BLaER1 treated with 17β-estradiol and CSF1 and Interleukin-3, amounts not matched to agents 10 nM and 100 nM (cell line): Measurements from ENCODE around the gene COPG2.
A peak's percentile ranks its signal among the peaks of the same experiment; 100 is the strongest.

Experiments
- H3K27ac ChIP-seq, 11 experiments: shearing (Covaris generic); formaldehyde crosslinking; 2 replicates each; pipeline ENCODE4 v1.8.1; 2022
- H3K27me3 ChIP-seq, 11 experiments: shearing (Covaris generic); formaldehyde crosslinking; 2 replicates each; pipeline ENCODE4 v1.8.1; 2022
- H3K36me3 ChIP-seq, 11 experiments: shearing (Covaris generic); formaldehyde crosslinking; 2 replicates each; pipeline ENCODE4 v1.8.1; 2022
- H3K4me1 ChIP-seq, 10 experiments: shearing (Covaris generic); formaldehyde crosslinking; 2 replicates each; pipeline ENCODE4 v1.8.1; 2022
- H3K4me2 ChIP-seq, 11 experiments: shearing (Covaris generic); formaldehyde crosslinking; 2 replicates each; pipeline ENCODE4 v1.8.1; 2022
- H3K4me3 ChIP-seq, 10 experiments: shearing (Covaris generic); formaldehyde crosslinking; 2 replicates each; pipeline ENCODE4 v1.8.1; 2022
- H3K9ac ChIP-seq, 11 experiments: shearing (Covaris generic); formaldehyde crosslinking; 2 replicates each; pipeline ENCODE4 v1.8.1; 2022
- H3K9me3 ChIP-seq, 11 experiments: shearing (Covaris generic); formaldehyde crosslinking; replicated peaks in 1 of 11; 2 replicates each; pipeline ENCODE4 v1.8.1; 2022
- H4K20me1 ChIP-seq, 11 experiments: shearing (Covaris generic); formaldehyde crosslinking; 2 replicates each; pipeline ENCODE4 v1.8.1; 2022
- Cebpa-rat ChIP-seq, 11 experiments: shearing (Covaris generic); IDR thresholded peaks; 2 replicates each; pipeline ENCODE4 v1.8.1; 2022

The COPG2 gene

DNA sequence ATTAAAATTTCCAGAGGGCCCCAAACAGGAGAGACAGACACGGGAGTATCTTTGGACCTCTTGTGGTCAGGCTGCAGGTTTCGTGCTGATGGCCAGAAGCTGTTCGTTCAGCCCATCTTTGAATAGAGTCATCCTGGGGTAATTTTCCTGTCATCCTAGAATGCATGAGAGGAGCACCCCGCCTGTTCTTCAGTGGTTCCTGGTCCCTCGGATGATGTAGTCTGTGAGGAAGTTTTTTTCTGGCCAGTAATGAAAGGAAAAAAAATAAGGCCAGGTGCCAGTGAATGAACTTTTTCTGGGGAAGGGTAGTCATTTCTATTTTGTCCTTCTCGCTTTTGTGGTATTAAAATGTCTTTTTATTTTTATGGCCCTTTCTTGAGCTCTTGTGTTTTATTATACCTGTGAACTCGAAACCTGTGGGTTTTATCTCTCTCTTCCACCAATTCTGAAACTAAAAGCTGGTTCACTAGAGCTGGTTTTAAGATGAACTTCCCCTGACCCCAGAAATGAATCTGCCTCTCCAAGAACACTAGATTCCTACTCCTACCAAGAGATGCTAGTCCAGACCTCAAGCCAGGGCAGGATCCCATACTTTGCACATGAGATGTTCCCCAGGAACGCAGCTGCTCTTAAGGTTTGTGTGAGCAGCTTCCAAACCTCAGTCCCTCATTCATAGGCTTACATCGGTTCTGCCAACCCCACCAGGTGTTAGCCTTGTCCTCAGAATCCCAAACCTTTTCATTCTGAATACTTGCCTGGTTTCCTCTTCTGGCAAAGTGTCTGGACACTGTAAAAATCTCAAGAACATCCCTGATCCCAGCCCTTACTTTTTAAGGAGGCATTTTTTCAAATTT, 192.0 kb downstream of the COPG2 start:
- TF ChIP-seq Cebpa-rat (IDR thresholded peaks at IDR 0.05), result no peak
- Histone ChIP-seq H3K9ac (no peak overlapping the region), H3K9me3 (peaks cover 0 to 12% (median 6%) of the 10 kb centered on the region in 11 experiments; a peak in 13 of 22 replicates), H3K4me2 (no peak overlapping the region), H4K20me1 (no peaks in the 10 kb centered on the region), H3K36me3 (no peaks in the 10 kb centered on the region), H3K27ac (no peak overlapping the region), H3K4me3 (no peak overlapping the region), H3K27me3 (no peaks in the 10 kb centered on the region), H3K4me1 (peaks cover 0 to 25% (median 12%) of the 10 kb centered on the region in 10 experiments; a peak in 16 of 20 replicates)

DNA sequence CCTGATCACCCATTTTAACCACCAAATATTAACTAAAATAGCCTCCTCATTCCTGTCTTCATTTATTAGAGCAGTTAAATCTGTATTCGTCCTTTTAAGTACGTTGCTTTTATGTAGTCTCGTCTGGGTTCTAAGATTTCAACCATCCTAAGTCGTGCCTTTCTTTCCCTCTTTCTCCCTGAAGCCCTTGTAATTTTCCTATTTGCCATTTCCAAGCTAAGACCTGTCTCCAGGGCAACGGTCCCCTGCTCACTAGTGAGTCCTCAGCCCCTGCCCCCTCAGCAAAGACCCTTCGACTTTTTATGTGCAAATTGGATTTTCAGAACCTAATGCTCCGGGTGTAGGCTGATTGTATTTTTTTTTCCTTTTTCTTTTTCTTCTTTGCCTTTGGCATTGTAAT, 192.8 kb downstream of the COPG2 start:
- no peak overlapping the region for H3K27ac ChIP-seq
- peaks cover 0 to 27% (median 12%) of the 10 kb centered on the region in 10 experiments; a peak in 16 of 20 replicates for H3K4me1 ChIP-seq
- H3K4me3 ChIP-seq, result no peak overlapping the region
- H3K27me3 ChIP-seq, result no peaks in the 10 kb centered on the region
- TF ChIP-seq Cebpa-rat (IDR thresholded peaks at IDR 0.05), result no peak
- H3K36me3 ChIP-seq, result no peaks in the 10 kb centered on the region
- peaks cover 0 to 12% (median 6%) of the 10 kb centered on the region in 11 experiments; a peak in 13 of 22 replicates for H3K9me3 ChIP-seq
- no peak overlapping the region for H3K4me2 ChIP-seq
- no peaks in the 10 kb centered on the region for H4K20me1 ChIP-seq
- no peak overlapping the region for H3K9ac ChIP-seq

DNA sequence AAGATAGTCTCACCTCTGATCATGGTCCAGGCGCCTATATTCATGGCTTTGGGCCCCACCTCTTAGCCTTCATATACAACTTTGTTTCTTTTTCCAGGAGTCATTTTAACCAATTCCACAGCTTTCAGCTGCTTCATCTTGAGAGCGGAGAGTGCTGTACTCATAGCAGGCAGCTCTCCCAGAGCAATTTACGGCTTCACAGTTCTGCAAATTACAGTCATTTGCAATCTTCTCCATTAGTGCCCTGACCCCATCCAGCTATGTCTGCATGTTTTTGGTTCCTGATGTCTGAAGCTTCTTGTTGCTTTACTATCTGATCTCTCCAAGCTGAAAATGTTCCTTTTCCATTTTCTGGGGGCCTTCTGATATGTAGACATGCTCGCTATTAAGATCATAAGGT, 194.7 kb downstream of the COPG2 start:
- H3K4me1 ChIP-seq, result peaks cover 0 to 36% (median 12%) of the 10 kb centered on the region in 10 experiments; a peak in 16 of 20 replicates

DNA sequence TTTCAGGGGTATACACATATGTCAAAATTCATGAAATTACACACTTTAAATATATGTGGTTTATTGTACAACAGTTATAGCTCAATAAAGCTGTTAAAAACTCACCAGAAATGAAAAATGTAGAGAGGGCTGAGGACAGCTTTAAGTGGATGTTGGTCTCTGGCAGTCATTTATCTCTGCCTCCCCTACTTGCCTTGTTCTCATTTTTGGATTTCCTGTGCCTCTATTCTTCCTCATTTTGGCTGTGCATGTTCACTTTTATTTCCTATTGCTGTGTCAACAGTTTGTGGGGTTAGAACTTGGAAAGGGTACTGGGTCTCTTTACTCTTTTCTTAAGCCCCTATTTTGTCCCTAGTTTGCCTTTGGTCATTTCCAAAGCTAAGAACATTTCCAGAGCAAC, 195.3 kb downstream of the COPG2 start:
- Histone ChIP-seq H3K4me1 (peaks cover 0 to 36% (median 12%) of the 10 kb centered on the region in 10 experiments; a peak in 16 of 20 replicates), H3K4me2 (peak overlapping the region in 9 of 11 experiments; percentile 4 to 76 (median 46); a peak in 17 of 22 replicates), H3K36me3 (no peaks in the 10 kb centered on the region), H3K4me3 (no peak overlapping the region), H3K27me3 (no peaks in the 10 kb centered on the region), H3K27ac (peak overlapping the region in 4 of 11 experiments; percentile 19 to 59 (median 36); a peak in 8 of 22 replicates), H3K9me3 (peaks cover 0 to 10% (median 5%) of the 10 kb centered on the region in 11 experiments; a peak in 12 of 22 replicates), H3K9ac (0 out of 22 replicates have a peak overlapping the region, but pooled peaks of 1 of the 11 experiments have one; percentile 14), H4K20me1 (no peaks in the 10 kb centered on the region)
- TF ChIP-seq Cebpa-rat (IDR thresholded peaks at IDR 0.05), result no peak

More for the DNA sequence above, 194.7 kb downstream of the COPG2 start:
- no peaks in the 10 kb centered on the region for H4K20me1 ChIP-seq
- peaks cover 0 to 12% (median 5%) of the 10 kb centered on the region in 11 experiments; a peak in 12 of 22 replicates for H3K9me3 ChIP-seq
- H3K4me3 ChIP-seq, result no peak overlapping the region
- 0 out of 22 replicates have a peak overlapping the region, but pooled peaks of 1 of the 11 experiments have one; percentile 14 for H3K9ac ChIP-seq
- H3K27me3 ChIP-seq, result no peaks in the 10 kb centered on the region
- no peak for TF ChIP-seq Cebpa-rat (IDR thresholded peaks at IDR 0.05)
- peak overlapping the region in 8 of 11 experiments; percentile 4 to 76 (median 49); a peak in 16 of 22 replicates for H3K4me2 ChIP-seq
- no peaks in the 10 kb centered on the region for H3K36me3 ChIP-seq
- H3K27ac ChIP-seq, result peak overlapping the region in 4 of 11 experiments; percentile 19 to 59 (median 36); a peak in 8 of 22 replicates

DNA sequence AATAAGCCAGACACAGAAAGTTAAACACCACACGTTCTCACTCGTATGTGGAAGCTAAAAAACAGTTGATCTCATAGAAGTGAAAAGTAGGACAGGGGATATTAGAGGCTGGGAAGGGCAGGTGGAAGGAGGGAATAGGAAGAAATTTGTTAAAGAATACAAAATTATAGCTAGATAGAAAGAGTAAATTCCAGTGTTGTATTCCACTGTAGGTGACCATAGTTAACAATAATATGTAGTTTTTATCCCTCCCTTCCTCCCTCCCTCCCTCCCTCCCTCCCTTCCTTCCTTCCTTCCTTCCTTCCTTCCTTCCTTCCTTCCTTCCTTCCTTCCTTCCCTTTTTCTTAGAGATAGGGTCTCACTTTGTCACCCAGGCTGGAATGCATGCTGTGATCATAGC, 196.6 kb downstream of the COPG2 start:
- Histone ChIP-seq H3K4me1 (peaks cover 0 to 36% (median 12%) of the 10 kb centered on the region in 10 experiments; a peak in 16 of 20 replicates), H3K9ac (no peak overlapping the region), H3K4me3 (no peak overlapping the region), H3K9me3 (no peaks in the 10 kb centered on the region), H4K20me1 (no peaks in the 10 kb centered on the region), H3K36me3 (no peaks in the 10 kb centered on the region), H3K27ac (no peak overlapping the region), H3K4me2 (0 out of 22 replicates have a peak overlapping the region, but pooled peaks of 1 of the 11 experiments have one; percentile 74), H3K27me3 (no peaks in the 10 kb centered on the region)
- no peak for TF ChIP-seq Cebpa-rat (IDR thresholded peaks at IDR 0.05)

DNA sequence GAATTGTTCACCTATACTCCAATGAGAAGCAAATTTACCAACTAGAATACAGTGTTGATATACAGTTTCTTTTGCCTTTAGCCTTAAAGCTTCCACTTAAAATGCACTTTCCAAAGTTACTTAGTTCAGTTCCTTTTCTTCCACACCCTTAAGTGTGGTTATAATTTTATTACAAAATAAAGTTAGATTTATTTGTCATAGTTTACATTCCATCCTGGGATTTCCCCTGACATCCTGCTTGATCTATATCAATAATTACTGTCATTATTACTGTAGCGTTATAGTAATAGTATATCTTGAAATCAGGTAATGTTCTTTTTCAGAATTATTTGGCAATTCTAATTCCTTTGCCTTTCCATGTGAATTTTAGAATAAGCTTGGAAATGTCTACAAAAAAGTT, 199.9 kb downstream of the COPG2 start:
- Histone ChIP-seq H3K4me1 (peaks cover 0 to 25% (median 8%) of the 10 kb centered on the region in 10 experiments; a peak in 16 of 20 replicates), H3K9me3 (peaks cover 0 to 11% (median 0%) of the 10 kb centered on the region in 11 experiments; a peak in 2 of 22 replicates), H3K27me3 (no peaks in the 10 kb centered on the region), H3K9ac (no peak overlapping the region), H3K36me3 (no peaks in the 10 kb centered on the region), H3K4me3 (no peak overlapping the region), H3K27ac (no peak overlapping the region), H4K20me1 (no peaks in the 10 kb centered on the region), H3K4me2 (no peak overlapping the region)
- TF ChIP-seq Cebpa-rat (IDR thresholded peaks at IDR 0.05), result no peak

DNA sequence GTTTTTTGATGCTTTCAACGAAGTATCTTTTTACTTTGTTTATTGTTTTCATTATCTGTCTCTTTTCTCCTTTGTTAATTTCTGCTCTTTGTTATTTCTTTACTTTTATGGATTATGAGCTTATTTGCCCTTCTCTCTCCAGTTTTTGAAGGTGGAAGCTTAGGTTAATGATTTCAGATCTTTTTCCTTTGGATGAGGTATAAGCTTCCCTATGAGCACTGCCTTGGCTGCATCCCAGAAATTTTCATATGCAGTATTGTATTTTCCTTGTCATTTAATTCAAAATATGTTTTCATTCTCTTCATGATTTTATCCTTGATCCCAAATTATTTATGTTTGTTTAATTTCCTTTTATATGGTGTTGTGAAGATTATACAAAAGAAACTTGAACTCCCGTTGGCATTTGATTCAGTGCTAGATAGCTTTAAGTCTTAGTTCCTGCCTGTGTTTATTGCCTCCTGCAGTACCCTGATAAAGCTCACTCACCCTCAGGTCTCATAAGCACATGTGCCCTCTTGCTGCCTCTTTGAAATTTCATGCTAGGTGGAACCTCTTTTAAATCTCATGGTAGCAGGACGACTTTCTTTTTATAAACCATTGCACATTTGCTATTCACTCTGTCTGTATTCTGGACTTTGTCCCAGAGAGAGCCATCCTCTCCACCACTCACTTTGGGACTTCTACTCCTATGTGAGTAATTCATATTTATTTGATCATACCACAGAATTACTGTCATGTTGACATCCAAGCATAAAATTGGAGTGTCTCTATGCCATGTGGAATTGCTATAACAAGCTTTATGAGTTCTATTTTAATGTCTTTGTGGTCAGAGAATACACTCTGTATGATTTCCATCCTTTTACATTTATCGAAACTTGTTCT, 204.8 kb downstream of the COPG2 start:
- no peak overlapping the region for H3K9ac ChIP-seq
- no peaks in the 10 kb centered on the region for H3K27me3 ChIP-seq
- no peak overlapping the region for H3K4me3 ChIP-seq
- no peaks in the 10 kb centered on the region for H4K20me1 ChIP-seq
- H3K27ac ChIP-seq, result no peak overlapping the region
- no peak overlapping the region for H3K4me2 ChIP-seq
- no peak for TF ChIP-seq Cebpa-rat (IDR thresholded peaks at IDR 0.05)
- no peaks in the 10 kb centered on the region for H3K36me3 ChIP-seq
- no peaks in the 10 kb centered on the region for H3K4me1 ChIP-seq
- peaks cover 11 to 31% (median 18%) of the 10 kb centered on the region in 11 experiments for H3K9me3 ChIP-seq

DNA sequence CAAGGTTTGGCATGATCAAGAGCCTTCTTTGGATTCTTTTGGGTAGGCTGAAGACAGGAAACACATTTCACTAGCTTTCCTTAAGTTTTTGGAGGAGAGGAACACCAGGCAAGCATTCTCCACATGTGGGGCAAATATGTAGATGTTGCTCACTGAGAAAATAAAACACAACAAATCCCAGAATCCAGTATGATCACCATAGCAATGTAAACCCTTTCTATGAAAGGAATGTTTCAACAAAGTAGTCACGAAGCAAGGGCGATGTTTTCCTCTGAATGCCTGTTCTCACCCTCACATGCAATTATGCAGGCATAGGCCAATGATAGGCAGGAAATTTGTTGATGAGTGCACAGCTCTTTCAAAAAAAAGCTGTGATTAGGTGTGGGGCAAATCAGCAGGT, 207.3 kb downstream of the COPG2 start:
- no peak overlapping the region for H3K4me2 ChIP-seq
- no peak overlapping the region for H3K9ac ChIP-seq
- H3K9me3 ChIP-seq, result peaks cover 14 to 35% (median 19%) of the 10 kb centered on the region in 11 experiments
- H3K27me3 ChIP-seq, result no peaks in the 10 kb centered on the region
- no peaks in the 10 kb centered on the region for H4K20me1 ChIP-seq
- no peak overlapping the region for H3K4me3 ChIP-seq
- no peaks in the 10 kb centered on the region; a peak in 1 of 20 replicates for H3K4me1 ChIP-seq
- no peak for TF ChIP-seq Cebpa-rat (IDR thresholded peaks at IDR 0.05)
- no peak overlapping the region for H3K27ac ChIP-seq
- no peaks in the 10 kb centered on the region for H3K36me3 ChIP-seq
